Hematopoietic multipotent progenitor cell treated with erythropoietin and hydrocortisone succinate and interleukin-3 and kit ligand, for 15 days (in vitro differentiated cells): ENCODE measurements around the gene F8.
A peak's percentile ranks its signal among the peaks of the same experiment; 100 is the strongest.
"Not testable (repeated sequence)": the region's sequence is repeated elsewhere in the genome, so short reads cannot be mapped to it uniquely, and the experiment has no call there.

Experiments
- DNase-seq: peaks from one replicate; pipeline ENCODE4 v3.0.0-alpha.2; 2015; ENCODE audit warnings: low spot score

F8 gene

GRCh38 chrX:155031657-155032056 is 9.1 kb upstream of the F8 start:
- DNase-seq: no peak

GRCh38 chrX:155028877-155029291 is 6.4 kb upstream of the F8 start:
- no peak for DNase-seq

- DNase-seq: no peak
Measured at GRCh38 chrX:155028129-155028528, 5.6 kb upstream of the F8 start.

- peak; percentile 57 for DNase-seq
Measured at GRCh38 chrX:155027509-155028066, 5.1 kb upstream of the F8 start.

- peak; percentile 92 for DNase-seq
Measured at GRCh38 chrX:155026727-155027508, 4.4 kb upstream of the F8 start, which contains the start of gene FUNDC2. TSS of gene FUNDC2 (plus strand) at chrX:155026844. CDS start at chrX:155026939, 95 bp downstream.

GRCh38 chrX:155026420-155026726 is 3.9 kb upstream of the F8 start:
- no peak for DNase-seq

- DNase-seq: no peak
Measured at GRCh38 chrX:155023907-155024833, 1.6 kb upstream of the F8 start.

- no peak for DNase-seq
Measured at GRCh38 chrX:155020591-155020990, 1.9 kb downstream of the F8 start.

GRCh38 chrX:155009994-155010472 is 12.5 kb downstream of the F8 start:
- no peak for DNase-seq

GRCh38 chrX:155008578-155008977 is 13.9 kb downstream of the F8 start:
- DNase-seq: not testable (repeated sequence)

GRCh38 chrX:155006913-155007671 is 15.4 kb downstream of the F8 start:
- not testable (repeated sequence) for DNase-seq

- not testable (repeated sequence) for DNase-seq
Measured at GRCh38 chrX:155006379-155006778, 16.1 kb downstream of the F8 start.

- DNase-seq: no peak
Measured at GRCh38 chrX:155005190-155005589, 17.3 kb downstream of the F8 start.

- DNase-seq: no peak
Measured at GRCh38 chrX:155001873-155002272, 20.6 kb downstream of the F8 start.

GRCh38 chrX:155000841-155001240 is 21.7 kb downstream of the F8 start:
- no peak for DNase-seq

- DNase-seq: no peak
Measured at GRCh38 chrX:154998204-154998880, 24.2 kb downstream of the F8 start.

GRCh38 chrX:154991476-154991875 is 31.0 kb downstream of the F8 start:
- no peak for DNase-seq

GRCh38 chrX:154991039-154991438 is 31.5 kb downstream of the F8 start:
- no peak for DNase-seq

- no peak for DNase-seq
Measured at GRCh38 chrX:154990496-154990895, 32.0 kb downstream of the F8 start.

GRCh38 chrX:154988719-154989118 is 33.8 kb downstream of the F8 start:
- no peak for DNase-seq

GRCh38 chrX:154987940-154988339 is 34.6 kb downstream of the F8 start:
- DNase-seq: no peak
